Keratinocyte (primary cell): Measurements from ENCODE around the gene MSS51.

Source experiments
- CTCF ChIP-seq, 3 experiments: IDR thresholded peaks in 1 of 3; conservative IDR thresholded peaks in 1 of 3; optimal IDR thresholded peaks in 1 of 3; 2 replicates in 2 of 3; 3 replicates in 1 of 3; pipeline versions ENCODE3 to v1.5.1; 2011; ENCODE audit warnings: low read length in 3 of 3, mild to moderate bottlenecking in 3 of 3, moderate library complexity in 2 of 3, control low read depth in 1 of 3, inconsistent platforms in 1 of 3; ENCODE audit not compliant: insufficient read depth in 2 of 3; ENCODE audit errors: extremely low read depth in 1 of 3
- EZH2 ChIP-seq: IDR thresholded peaks from one replicate; pipeline ENCODE4 v1.6.1; 2012; ENCODE audit warnings: inconsistent platforms, mild to moderate bottlenecking, low read length, moderate library complexity

GRCh38 chr10:73405556-73405955 lies 27.8 kb downstream of the MSS51 start:
- no peak for TF ChIP-seq CTCF (optimal IDR thresholded peaks at IDR 0.05 in 1 of 3, IDR thresholded peaks at IDR 0.05 in 1 of 3, conservative IDR thresholded peaks at IDR 0.05 in 1 of 3; ENCODE audit: extremely low read depth in 1 of 3, insufficient read depth in 2 of 3, low read length in 3 of 3)
- TF ChIP-seq EZH2: no peak
